Skeletal muscle tissue (tissue), 4 donors: Measurements from ENCODE around the gene CCP110. TPM values are rescaled to one million over a fixed set of nuclear protein-coding genes. Genes with fewer than 3 reads are reported as not detected.

Source experiments
- H3K27ac ChIP-seq: one replicate; pipeline ENCODE4 v1.7.0; 2013; ENCODE audit warnings: mild to moderate bottlenecking, low read depth, low read length, inconsistent platforms
- H3K27me3 ChIP-seq, 3 donors: one replicate each; pipeline ENCODE4 v1.7.0; 2013; ENCODE audit warnings: low read length in 3 of 3; ENCODE audit not compliant: control insufficient read depth in 3 of 3, insufficient read depth in 3 of 3
- H3K36me3 ChIP-seq, 3 donors: one replicate each; pipeline ENCODE4 v1.7.0; 2013; ENCODE audit warnings: low read length in 3 of 3; ENCODE audit not compliant: control insufficient read depth in 3 of 3, insufficient read depth in 3 of 3
- H3K4me1 ChIP-seq, 3 donors: one replicate each; pipeline ENCODE4 v1.7.0; 2013; ENCODE audit warnings: low read length in 3 of 3, mild to moderate bottlenecking in 3 of 3; ENCODE audit not compliant: control insufficient read depth in 3 of 3, insufficient read depth in 3 of 3
- H3K4me3 ChIP-seq, 3 donors: one replicate each; pipeline ENCODE4 v1.7.0; 2013; ENCODE audit warnings: low read length in 3 of 3
- H3K9ac ChIP-seq, 3 donors: one replicate each; pipeline ENCODE4 v1.7.0; 2013; ENCODE audit warnings: low read length in 3 of 3, mild to moderate bottlenecking in 3 of 3, moderate library complexity in 2 of 3, low read depth in 1 of 3
- H3K9me3 ChIP-seq, 3 donors: one replicate each; pipeline ENCODE4 v1.7.0; 2013; ENCODE audit warnings: low read length in 3 of 3; ENCODE audit not compliant: control insufficient read depth in 3 of 3
- total RNA-seq: library from RNA; depleted of rRNA; stranded (reverse); fragments of >200 nt; gene quantifications from one replicate; pipeline ENCODE4 v1.2.3, GENCODE V29; 2014
- donor health status: Osteomylitis.

Gene CCP110
- total RNA-seq, 1 donor from 2014 or later = 11.5 TPM

DNA sequence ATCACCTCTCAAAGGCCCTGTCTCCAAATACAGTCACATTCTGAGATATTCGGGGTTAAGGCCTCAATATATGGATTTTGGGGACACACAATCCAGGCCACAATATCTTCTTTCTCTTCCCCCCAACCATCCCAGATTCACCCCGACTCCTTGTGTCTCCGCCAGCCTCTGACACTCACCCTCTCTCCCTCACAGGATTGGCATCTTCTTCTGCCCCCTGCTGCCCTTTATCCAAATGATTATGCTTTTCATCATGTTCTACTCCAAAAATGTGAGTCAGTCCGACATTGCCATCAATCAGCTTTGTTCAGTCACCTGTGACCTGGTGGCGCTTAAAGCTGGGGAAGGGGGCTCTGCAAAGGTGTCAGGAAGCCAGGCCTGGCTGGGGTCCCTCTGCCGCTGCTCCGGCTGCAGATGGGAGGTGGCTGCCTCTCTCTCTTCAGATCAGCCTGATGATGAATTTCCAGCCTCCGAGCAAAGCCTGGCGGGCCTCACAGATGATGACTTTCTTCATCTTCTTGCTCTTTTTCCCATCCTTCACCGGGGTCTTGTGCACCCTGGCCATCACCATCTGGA is 36.9 kb upstream of the CCP110 start:
- Histone ChIP-seq H3K9ac (no peak overlapping the region), H3K36me3 (no peaks in the 10 kb centered on the region), H3K9me3 (no peaks in the 10 kb centered on the region), H3K4me1 (no peaks in the 10 kb centered on the region), H3K27ac (no peak overlapping the region), H3K27me3 (no peaks in the 10 kb centered on the region), H3K4me3 (no peak overlapping the region)

DNA sequence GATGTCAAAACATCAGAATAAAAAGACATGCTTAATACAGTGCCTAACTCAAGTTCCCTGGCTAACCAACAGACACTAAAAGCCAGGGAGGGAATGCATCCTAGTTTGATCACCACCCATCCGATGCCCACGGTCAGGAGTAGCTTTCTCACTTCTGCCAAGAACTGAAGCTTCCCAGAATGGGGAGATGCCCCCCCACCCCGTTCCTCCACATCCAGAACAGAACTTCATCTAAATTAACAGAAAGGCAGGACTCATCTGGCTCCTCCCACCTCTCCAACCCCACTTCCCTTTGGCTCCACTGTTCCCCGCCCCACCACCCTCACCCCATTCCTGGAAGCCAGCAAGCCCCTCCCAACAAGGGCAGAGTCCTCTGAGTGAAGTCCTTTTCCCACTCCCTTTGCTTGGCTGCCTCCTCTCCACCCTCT is 35.5 kb upstream of the CCP110 start:
- H3K9ac ChIP-seq = no peak overlapping the region
- no peaks in the 10 kb centered on the region for H3K36me3 ChIP-seq
- no peaks in the 10 kb centered on the region for H3K4me1 ChIP-seq
- no peak overlapping the region for H3K27ac ChIP-seq
- no peaks in the 10 kb centered on the region for H3K27me3 ChIP-seq
- H3K9me3 ChIP-seq = no peaks in the 10 kb centered on the region
- H3K4me3 ChIP-seq = no peak overlapping the region

- Histone ChIP-seq H3K27me3 (no peaks in the 10 kb centered on the region), H3K4me1 (no peaks in the 10 kb centered on the region), H3K9me3 (no peaks in the 10 kb centered on the region), H3K9ac (no peak overlapping the region), H3K36me3 (no peaks in the 10 kb centered on the region), H3K27ac (no peak overlapping the region), H3K4me3 (no peak overlapping the region)
Observed at GRCh38 chr16:19490619-19491018, 33.1 kb upstream of the CCP110 start.

GRCh38 chr16:19497176-19497575 is 26.6 kb upstream of the CCP110 start:
- H3K9me3 ChIP-seq = no peaks in the 10 kb centered on the region
- H3K27ac ChIP-seq = no peak overlapping the region
- no peaks in the 10 kb centered on the region for H3K27me3 ChIP-seq
- H3K36me3 ChIP-seq = peaks cover 8 to 12% (median 9%) of the 10 kb centered on the region in 3 donors
- H3K4me1 ChIP-seq = no peaks in the 10 kb centered on the region
- no peak overlapping the region for H3K9ac ChIP-seq
- no peak overlapping the region for H3K4me3 ChIP-seq

- H3K27me3 ChIP-seq = no peaks in the 10 kb centered on the region
- no peak overlapping the region for H3K9ac ChIP-seq
- no peak overlapping the region for H3K4me3 ChIP-seq
- no peaks in the 10 kb centered on the region for H3K4me1 ChIP-seq
- peaks cover 19 to 25% (median 24%) of the 10 kb centered on the region in 3 donors for H3K36me3 ChIP-seq
- no peaks in the 10 kb centered on the region for H3K9me3 ChIP-seq
- H3K27ac ChIP-seq = no peak overlapping the region
Observed at GRCh38 chr16:19499006-19499405, 24.7 kb upstream of the CCP110 start.

GRCh38 chr16:19499481-19499880 is 24.3 kb upstream of the CCP110 start:
- Histone ChIP-seq H3K4me1 (no peaks in the 10 kb centered on the region), H3K9ac (no peak overlapping the region), H3K36me3 (peaks cover 22 to 30% (median 28%) of the 10 kb centered on the region in 3 donors), H3K4me3 (no peak overlapping the region), H3K27ac (no peak overlapping the region), H3K9me3 (no peaks in the 10 kb centered on the region), H3K27me3 (no peaks in the 10 kb centered on the region)

GRCh38 chr16:19502395-19503131 is 21.2 kb upstream of the CCP110 start:
- H3K27me3 ChIP-seq = no peaks in the 10 kb centered on the region
- no peak overlapping the region for H3K9ac ChIP-seq
- no peak overlapping the region for H3K4me3 ChIP-seq
- no peaks in the 10 kb centered on the region for H3K9me3 ChIP-seq
- H3K27ac ChIP-seq = no peak overlapping the region
- H3K4me1 ChIP-seq = no peaks in the 10 kb centered on the region
- H3K36me3 ChIP-seq = peaks cover 24 to 47% (median 43%) of the 10 kb centered on the region in 3 donors

DNA sequence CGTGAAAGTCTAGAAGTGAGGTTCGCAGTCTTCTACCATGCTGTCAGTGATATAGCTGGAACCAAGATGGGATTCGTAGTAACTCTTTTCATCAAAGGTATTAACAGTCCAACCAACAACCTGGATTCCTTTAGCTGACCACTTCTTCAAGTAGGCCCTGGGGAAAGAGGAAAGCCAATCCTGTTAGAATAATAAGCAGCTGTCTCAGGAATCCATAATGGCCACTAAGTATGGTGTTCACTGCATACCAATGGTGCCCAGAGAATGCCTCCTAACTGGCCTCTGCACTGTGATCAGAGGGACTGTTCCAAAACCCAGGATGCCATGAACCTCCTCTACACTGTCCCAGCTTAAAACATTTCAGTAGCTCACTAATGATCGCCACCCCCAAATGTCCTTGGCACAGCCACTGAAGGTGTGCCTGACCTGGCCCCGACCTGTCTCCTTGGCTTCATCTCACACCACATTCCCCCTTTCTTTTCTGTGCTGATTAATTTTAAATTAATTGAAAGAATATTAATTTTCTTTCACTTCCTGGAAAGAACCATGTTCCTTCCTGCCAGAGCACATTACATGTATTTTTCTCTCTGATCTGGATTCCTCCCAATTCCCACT is 20.2 kb upstream of the CCP110 start:
- Histone ChIP-seq H3K27me3 (no peaks in the 10 kb centered on the region), H3K4me3 (no peak overlapping the region), H3K27ac (no peak overlapping the region), H3K4me1 (no peaks in the 10 kb centered on the region), H3K9me3 (no peaks in the 10 kb centered on the region), H3K9ac (no peak overlapping the region), H3K36me3 (peaks cover 24 to 56% (median 47%) of the 10 kb centered on the region in 3 donors)

GRCh38 chr16:19505600-19506303 is 18.0 kb upstream of the CCP110 start:
- H3K36me3 ChIP-seq = peaks cover 23 to 53% (median 45%) of the 10 kb centered on the region in 3 donors
- no peaks in the 10 kb centered on the region for H3K27me3 ChIP-seq
- H3K9me3 ChIP-seq = no peaks in the 10 kb centered on the region
- no peak overlapping the region for H3K4me3 ChIP-seq
- no peaks in the 10 kb centered on the region for H3K4me1 ChIP-seq
- H3K9ac ChIP-seq = no peak overlapping the region
- H3K27ac ChIP-seq = no peak overlapping the region

GRCh38 chr16:19506965-19507364 is 16.8 kb upstream of the CCP110 start:
- peaks cover 17 to 53% (median 37%) of the 10 kb centered on the region in 3 donors for H3K36me3 ChIP-seq
- H3K27me3 ChIP-seq = no peaks in the 10 kb centered on the region
- H3K9ac ChIP-seq = no peak overlapping the region
- no peaks in the 10 kb centered on the region for H3K9me3 ChIP-seq
- H3K4me3 ChIP-seq = no peak overlapping the region
- no peak overlapping the region for H3K27ac ChIP-seq
- H3K4me1 ChIP-seq = no peaks in the 10 kb centered on the region
